ENCODE measurements around the gene GDF7. TPM values are rescaled to one million over a fixed set of nuclear protein-coding genes. Genes with fewer than 3 reads are reported as not detected.

GDF7 gene
- total and polyA plus RNA-seq, 10 of the 15 experiments (the other 5 are each of a cell fraction or from before 2014, with no cell fraction given): 0.02 to 0.11 (median 0.04) TPM; not detected in 1

DNA sequence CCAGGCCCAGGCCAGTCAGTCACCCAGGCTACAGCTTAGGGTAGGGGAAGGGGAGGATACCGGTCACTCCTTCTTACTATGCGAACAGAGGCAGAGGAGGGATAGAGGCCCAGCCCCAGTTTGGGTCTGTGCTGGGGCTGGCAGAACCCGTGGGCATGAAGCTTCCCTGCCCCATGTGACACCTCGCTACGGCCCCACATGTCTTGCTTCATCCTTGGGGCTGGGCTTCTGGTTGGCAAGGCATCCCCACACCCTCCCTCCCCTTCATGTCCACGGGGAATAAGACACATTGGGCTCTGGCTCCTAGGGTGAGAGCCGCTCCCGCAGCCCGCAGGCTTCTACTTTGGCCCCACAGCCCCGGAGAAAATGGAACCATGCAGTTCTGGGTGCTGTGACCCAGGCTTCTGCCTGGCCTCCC lies 48.5 kb upstream of the GDF7 start:
- no peaks in the 10 kb centered on the region for H3K9me3 ChIP-seq (replicated peaks; ENCODE audit: control insufficient read depth, insufficient read depth, low read length)
- SMC1A ChIA-PET (ENCODE audit: uncharacterized antibody, unreplicated experiment): interaction anchor here (1.3 kb wide), 1 partner anchor 205 kb away, joined by 3 read pairs; no protein-coding TSS in a partner anchor
- DNase-seq (ENCODE audit: low read depth, low spot score) (no peak), FAIRE-seq (no peak), ATAC-seq (no peak)
- TF ChIP-seq STAT3 (IDR thresholded peaks at IDR 0.05; ENCODE audit: low read depth, low read length) (no peak), SIX5 (IDR thresholded peaks at IDR 0.05; ENCODE audit: low read depth, low read length, severe bottlenecking) (no peak), BRCA1 (IDR thresholded peaks at IDR 0.05; ENCODE audit: low read depth, low read length) (no peak), BMI1 (IDR thresholded peaks at IDR 0.05; ENCODE audit: borderline replicate concordance) (no peak), ZSCAN29 (IDR thresholded peaks at IDR 0.05) (no peak), SMC3 (IDR thresholded peaks at IDR 0.05; ENCODE audit: borderline replicate concordance, low read length) (no peak)
- TF ChIP-seq, protein P1, sequence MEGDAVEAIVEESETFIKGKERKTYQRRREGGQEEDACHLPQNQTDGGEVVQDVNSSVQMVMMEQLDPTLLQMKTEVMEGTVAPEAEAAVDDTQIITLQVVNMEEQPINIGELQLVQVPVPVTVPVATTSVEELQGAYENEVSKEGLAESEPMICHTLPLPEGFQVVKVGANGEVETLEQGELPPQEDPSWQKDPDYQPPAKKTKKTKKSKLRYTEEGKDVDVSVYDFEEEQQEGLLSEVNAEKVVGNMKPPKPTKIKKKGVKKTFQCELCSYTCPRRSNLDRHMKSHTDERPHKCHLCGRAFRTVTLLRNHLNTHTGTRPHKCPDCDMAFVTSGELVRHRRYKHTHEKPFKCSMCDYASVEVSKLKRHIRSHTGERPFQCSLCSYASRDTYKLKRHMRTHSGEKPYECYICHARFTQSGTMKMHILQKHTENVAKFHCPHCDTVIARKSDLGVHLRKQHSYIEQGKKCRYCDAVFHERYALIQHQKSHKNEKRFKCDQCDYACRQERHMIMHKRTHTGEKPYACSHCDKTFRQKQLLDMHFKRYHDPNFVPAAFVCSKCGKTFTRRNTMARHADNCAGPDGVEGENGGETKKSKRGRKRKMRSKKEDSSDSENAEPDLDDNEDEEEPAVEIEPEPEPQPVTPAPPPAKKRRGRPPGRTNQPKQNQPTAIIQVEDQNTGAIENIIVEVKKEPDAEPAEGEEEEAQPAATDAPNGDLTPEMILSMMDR (IDR thresholded peaks at IDR 0.05 in 2 of 3, conservative IDR thresholded peaks at IDR 0.05 in 1 of 3; ENCODE audit: control insufficient read depth in 2 of 3, extremely low read depth in 1 of 3, insufficient read depth in 1 of 3, low read depth in 3 of 3, low read length in 3 of 3): no peak
- POLR2A ChIA-PET: interaction anchor here (0.9 kb wide), 1 partner anchor 93 kb away, joined by 3 read pairs; no protein-coding TSS in a partner anchor
- no peak overlapping the region for H3K4me2 ChIP-seq (ENCODE audit: control insufficient read depth, insufficient read depth)
- H3K4me3 ChIP-seq: no peak overlapping the region
- intact Hi-C loops (cut with micrococcal nuclease; ENCODE audit: unreplicated experiment): no loop called here
- no peaks in the 10 kb centered on the region for H3K4me1 ChIP-seq (ENCODE audit: control insufficient read depth, insufficient read depth, low read length)
- H4K20me1 ChIP-seq (ENCODE audit: control insufficient read depth, insufficient read depth): no peaks in the 10 kb centered on the region
- BruUV-seq (replicated peaks): no TSS peak
- CTCF ChIA-PET: interaction anchor here (1.0 kb wide), 1 partner anchor 207 kb away, joined by 3 read pairs; no protein-coding TSS in a partner anchor
- H3K9ac ChIP-seq (ENCODE audit: control insufficient read depth, insufficient read depth, low read length): no peak overlapping the region
- WGBS (ENCODE audit: insufficient coverage, insufficient replicate concordance, low lambda C conversion rate, missing lambda C conversion rate): 77% methylated on average over 10 of the region's 10 CpGs
- RAD21 ChIA-PET (ENCODE audit: unreplicated experiment): interaction anchor here (1.3 to 2.1 kb wide), 2 partner anchors 22 to 172 kb away, joined by 3 to 5 read pairs; partner anchors contain the start of gene RHOB
- in situ Hi-C loops (cut with MboI): no loop called here
- no peaks in the 10 kb centered on the region for H3K27me3 ChIP-seq (replicated peaks in 1 of 2; ENCODE audit: control insufficient read depth in 2 of 2, insufficient read depth in 2 of 2, low read length in 1 of 2)
- H2AFZ ChIP-seq (ENCODE audit: control insufficient read depth, low read depth, low read length): no peak overlapping the region
- no peaks in the 10 kb centered on the region for H3K79me2 ChIP-seq (ENCODE audit: control insufficient read depth, insufficient read depth, low read length)
- H3K36me3 ChIP-seq (ENCODE audit: control insufficient read depth in 2 of 2, insufficient read depth in 2 of 2, low read length in 1 of 2): no peaks in the 10 kb centered on the region
- no peak overlapping the region for H3K27ac ChIP-seq (ENCODE audit: control insufficient read depth, insufficient read depth)
